K562 treated with DMSO at 1 percent for 12 hours (cell line): Measurements from ENCODE around the gene KRTAP5-1. TPM values are rescaled to one million over a fixed set of nuclear protein-coding genes. Genes with fewer than 3 reads are reported as not detected.

Source experiments
- total RNA-seq: library from RNA; unstranded; fragments of 300-600 nt; gene quantifications from 2 replicates; pipeline ENCODE4 v1.2.3, GENCODE V29; 2022; ENCODE audit not compliant: insufficient read depth

The KRTAP5-1 gene, protein sequence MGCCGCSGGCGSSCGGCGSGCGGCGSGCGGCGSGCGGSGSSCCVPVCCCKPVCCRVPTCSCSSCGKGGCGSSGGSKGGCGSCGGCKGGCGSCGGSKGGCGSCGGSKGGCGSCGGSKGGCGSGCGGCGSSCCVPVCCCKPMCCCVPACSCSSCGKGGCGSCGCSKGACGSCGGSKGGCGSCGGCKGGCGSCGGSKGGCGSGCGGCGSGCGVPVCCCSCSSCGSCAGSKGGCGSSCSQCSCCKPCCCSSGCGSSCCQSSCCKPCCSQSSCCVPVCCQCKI
- total RNA-seq: not detected in 2 replicates

GRCh38 chr11:1584661-1585370, at the start of gene KRTAP5-1:
TSS of gene KRTAP5-1 (minus strand) at chr11:1585283. CDS start at chr11:1585249, 34 bp downstream.

GRCh38 chr11:1629326-1630185, 44.5 kb upstream of the KRTAP5-1 start, which contains the start of gene KRTAP5-5:
TSS of gene KRTAP5-5 (plus strand) at chr11:1629775. CDS start at chr11:1629841, 66 bp downstream.

DNA sequence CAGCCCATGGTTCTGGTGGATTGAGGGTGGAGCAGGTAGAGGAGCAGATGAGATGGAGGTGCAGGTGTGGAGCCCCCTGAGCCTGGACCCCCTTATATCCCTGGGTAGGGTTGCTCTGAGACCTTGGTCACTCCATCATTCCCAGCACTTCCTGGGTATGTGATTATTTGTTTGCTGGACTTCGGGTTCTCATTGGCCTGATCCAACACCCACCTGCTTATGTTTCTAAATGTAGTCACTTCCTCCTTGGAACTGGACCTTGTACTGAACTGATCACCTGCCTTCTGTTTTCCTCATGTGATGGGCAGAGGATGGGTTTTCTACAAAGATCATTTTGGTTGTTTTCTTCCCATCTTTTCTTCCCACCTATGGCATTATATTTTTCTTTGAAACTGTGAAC, 37.0 kb upstream of the KRTAP5-1 start, which contains the start of gene KRTAP5-4:
KRTAP5-4 (minus strand) TSS at position 53 of the 400 bp plus-strand sequence; CDS start at position 8, 45 bp downstream.

DNA sequence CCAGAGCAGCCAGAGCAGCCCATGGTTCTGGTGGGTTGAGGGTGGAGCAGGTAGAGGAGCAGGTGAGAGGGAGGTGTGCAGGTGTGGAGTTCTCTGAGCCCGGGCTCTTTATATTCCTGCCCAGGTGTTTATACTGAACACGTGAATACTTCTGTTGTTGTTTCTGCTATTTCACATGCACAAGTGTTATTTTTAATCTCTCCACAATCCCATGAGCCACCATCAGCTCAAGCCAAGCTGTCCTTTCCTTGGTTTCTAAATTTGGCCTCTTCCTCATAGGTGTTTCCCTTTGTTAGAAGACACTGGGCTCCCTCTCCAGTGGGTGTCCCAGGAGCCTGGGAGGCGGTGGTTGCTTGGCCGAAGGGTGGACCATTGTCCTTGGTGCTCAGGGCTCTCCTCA, 23.3 kb upstream of the KRTAP5-1 start, which contains the start of gene KRTAP5-3:
KRTAP5-3 (minus strand) TSS at position 101 of the 400 bp plus-strand sequence; CDS start at position 23, 78 bp downstream.

DNA sequence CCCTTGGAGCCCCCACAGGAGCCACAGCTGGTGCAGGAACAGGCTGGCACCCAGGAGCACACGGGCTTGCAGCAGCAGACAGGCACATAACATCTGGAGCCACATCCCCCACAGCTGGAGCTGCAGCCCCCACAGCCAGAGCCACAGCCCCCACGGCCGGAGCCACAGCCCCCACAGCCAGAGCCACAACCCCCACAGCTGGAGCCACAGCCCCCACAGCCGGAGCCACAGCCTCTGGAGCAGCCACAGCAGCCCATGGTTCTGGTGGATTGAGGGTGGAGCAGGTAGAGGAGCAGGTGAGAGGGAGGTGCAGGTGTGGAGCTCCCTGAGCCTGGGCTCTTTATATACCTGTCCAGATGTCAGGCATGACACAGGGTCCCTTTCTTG, 12.9 kb upstream of the KRTAP5-1 start, which contains the start of gene KRTAP5-2:
KRTAP5-2 (minus strand) TSS at position 301 of the 387 bp plus-strand sequence; CDS start at position 257, 44 bp downstream.

GRCh38 chr11:1572197-1573076, 12.6 kb downstream of the KRTAP5-1 start, which contains the start of gene DUSP8:
TSS of gene DUSP8 (minus strand) at chr11:1572271. CDS start at chr11:1565826, 6,445 bp downstream.

Other genes starting within 250 kb of the KRTAP5-1 start
- 0.19 TPM in 1 of 2 replicates, not detected in the other for gene BRSK2, start 195.3 kb downstream of the KRTAP5-1 start, total RNA-seq
- 32.2 and 36.9 TPM in 2 replicates for gene MOB2, start 98.5 kb downstream of the KRTAP5-1 start, total RNA-seq
- 0.45 and 0.80 TPM in 2 replicates for gene DUSP8, start 13.0 kb downstream of the KRTAP5-1 start, total RNA-seq
- gene KRTAP5-2, start 13.0 kb upstream of the KRTAP5-1 start, total RNA-seq: not detected in 2 replicates
- gene KRTAP5-3, start 23.2 kb upstream of the KRTAP5-1 start, total RNA-seq: not detected in 2 replicates
- gene KRTAP5-4, start 36.9 kb upstream of the KRTAP5-1 start, total RNA-seq: not detected in 2 replicates
- gene KRTAP5-5, start 44.5 kb upstream of the KRTAP5-1 start, total RNA-seq: not detected in 2 replicates
- gene KRTAP5-6, start 111.9 kb upstream of the KRTAP5-1 start, total RNA-seq: not detected in 2 replicates
- gene IFITM10, start 165.3 kb upstream of the KRTAP5-1 start, total RNA-seq: 0.41 TPM in 1 of 2 replicates, not detected in the other
- 308 and 351 TPM in 2 replicates for gene CTSD, start 178.6 kb upstream of the KRTAP5-1 start, total RNA-seq
- not detected in 2 replicates for gene SYT8, start 249.7 kb upstream of the KRTAP5-1 start, total RNA-seq